B cell (primary cell): Measurements from ENCODE around the gene TRMT2A.

ENCODE experiments used
- CTCF ChIP-seq: fragments of 200-600 bp; IDR thresholded peaks from one replicate; pipeline ENCODE4 v1.8.0; 2022; ENCODE audit warnings: antibody characterized with exemption, mild to moderate bottlenecking
- EZH2 ChIP-seq: IDR thresholded peaks from 2 replicates; pipeline ENCODE4 v1.6.1; 2012; ENCODE audit warnings: borderline replicate concordance, low read depth, mild to moderate bottlenecking, moderate library complexity, low read length; ENCODE audit not compliant: insufficient read depth, poor library complexity, severe bottlenecking

DNA sequence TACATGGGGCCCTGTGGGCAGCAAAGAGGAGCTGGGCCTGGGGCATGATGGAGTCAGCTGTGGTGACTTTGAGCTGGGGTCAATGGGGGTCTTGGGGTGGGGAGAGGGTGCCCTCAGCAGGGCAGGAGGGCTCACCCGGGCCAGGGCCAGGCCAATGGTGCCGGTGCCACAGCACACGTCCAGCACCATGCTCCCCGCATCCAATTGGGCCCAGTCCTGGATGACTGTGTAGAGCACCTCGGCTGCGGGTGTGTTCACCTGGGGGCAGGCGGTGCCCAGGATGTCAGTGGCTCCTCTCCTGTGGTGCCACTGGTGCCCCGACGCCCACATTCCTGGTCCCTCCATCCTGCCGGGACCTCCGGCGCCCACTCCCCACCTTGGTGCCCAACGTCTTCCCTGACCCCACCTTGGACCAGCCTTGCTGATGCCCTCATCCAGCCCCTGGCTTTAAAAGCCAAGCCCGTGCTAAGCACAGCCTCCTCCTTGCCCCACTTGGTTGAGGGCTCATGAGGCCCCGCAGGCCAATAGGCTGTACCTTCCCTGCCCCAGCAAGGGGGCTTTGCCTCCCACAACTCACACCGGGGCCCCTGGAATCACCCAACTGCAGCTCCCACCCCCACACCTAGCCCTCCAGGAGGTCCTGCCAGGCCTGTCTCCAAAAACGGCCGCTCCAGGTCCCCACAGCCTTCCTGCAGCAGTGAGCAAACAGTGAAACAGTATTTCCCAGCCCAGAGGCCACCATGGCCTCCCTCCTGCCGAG, 3.3 kb downstream of the TRMT2A start:
- TF ChIP-seq CTCF, result no peak
- TF ChIP-seq EZH2, result no peak
